Omental fat pad (tissue), 4 donors: ENCODE results near the gene PANK1. TPM values are rescaled to one million over a fixed set of nuclear protein-coding genes. Genes with fewer than 3 reads are reported as not detected.

Experiments
- ATAC-seq: fragments of 150-250 bp; one replicate; pipeline ENCODE4 v1.9.1; 2016; ENCODE audit warnings: mild to moderate bottlenecking, moderate library complexity; ENCODE audit not compliant: low FRiP score
- DNase-seq: peaks from one replicate; pipeline ENCODE4 v3.0.0-alpha.2; 2019; ENCODE audit warnings: low spot score
- CTCF ChIP-seq, 3 donors: fragments of 450-650 bp; IDR thresholded peaks; one replicate each; pipeline ENCODE4 v1.5.1; 2016 to 2017; ENCODE audit warnings: antibody characterized with exemption in 3 of 3, mild to moderate bottlenecking in 3 of 3, moderate library complexity in 2 of 3
- total RNA-seq, 4 donors: library from RNA; depleted of rRNA; stranded (reverse); fragments of >200 nt; gene quantifications; one replicate each; pipeline ENCODE4 v1.1.0, GENCODE V29; 2016

The PANK1 gene
- total RNA-seq, 4 donors from 2014 or later = 0.74 to 5.7 (median 3.5) TPM

GRCh38 chr10:89637113-89637512, 7.9 kb downstream of the PANK1 start:
- no peak for ATAC-seq
- TF ChIP-seq CTCF (IDR thresholded peaks at IDR 0.05) = no peak

GRCh38 chr10:89634637-89635036, 10.4 kb downstream of the PANK1 start:
- no peak for ATAC-seq
- no peak for TF ChIP-seq CTCF (IDR thresholded peaks at IDR 0.05)

More at GRCh38 chr10:89637113-89637512, 7.9 kb downstream of the PANK1 start:
- no peak for DNase-seq

GRCh38 chr10:89633484-89633883, 11.6 kb downstream of the PANK1 start:
- ATAC-seq (no peak), DNase-seq (no peak)
- no peak for TF ChIP-seq CTCF (IDR thresholded peaks at IDR 0.05)

More at GRCh38 chr10:89634637-89635036, 10.4 kb downstream of the PANK1 start:
- no peak for DNase-seq

- DNase-seq = no peak
- no peak for TF ChIP-seq CTCF (IDR thresholded peaks at IDR 0.05)
- ATAC-seq = no peak
These were observed 12.2 kb downstream of the PANK1 start for GRCh38 chr10:89632824-89633223.

- no peak for ATAC-seq
- DNase-seq = no peak
- no peak for TF ChIP-seq CTCF (IDR thresholded peaks at IDR 0.05)
These were observed 17.2 kb downstream of the PANK1 start for GRCh38 chr10:89627830-89628229.

- ATAC-seq = no peak
- TF ChIP-seq CTCF (IDR thresholded peaks at IDR 0.05) = no peak
- no peak for DNase-seq
These were observed 19.8 kb downstream of the PANK1 start for GRCh38 chr10:89625041-89625765.

- ATAC-seq = no peak
- DNase-seq = no peak
- no peak for TF ChIP-seq CTCF (IDR thresholded peaks at IDR 0.05)
These were observed 21.0 kb downstream of the PANK1 start for GRCh38 chr10:89624020-89624419.
